SK-N-SH (cell line): ENCODE measurements around the gene CRTC1. TPM values are rescaled to one million over a fixed set of nuclear protein-coding genes. Genes with fewer than 3 reads are reported as not detected.

Experiments used
- CTCF ChIA-PET: fragments of 300-600, 350-600 bp; formaldehyde crosslinking; extraction: SDS; loops from one replicate; lab custom pipeline; 2021; lab: Yijun Ruan, JAX
- POLR2A ChIA-PET: fragments of 350-600 bp; sonication (Branson Sonifier 250); formaldehyde crosslinking; extraction: SDS; loops from one replicate; lab custom pipeline; 2020; ENCODE audit warnings: antibody characterized with exemption, inconsistent platforms; lab: Yijun Ruan, JAX
- DNase-seq: peaks from one replicate; pipeline ENCODE4 v3.0.0; 2012
- H2AFZ ChIP-seq: fragments of 200-600 bp; sonication (generic); 2 replicates; pipeline ENCODE4 v1.8.1; 2016; ENCODE audit warnings: antibody characterized with exemption, mild to moderate bottlenecking, low read depth
- H3F3A ChIP-seq: fragments of 200-600 bp; sonication (generic); replicated peaks from 2 replicates; pipeline ENCODE3; 2016; ENCODE audit warnings: antibody characterized with exemption, mild to moderate bottlenecking; ENCODE audit not compliant: insufficient read depth
- H3K27ac ChIP-seq, 2 experiments: fragments of 200-500 bp in 1 of 2; fragments of 200-600 bp in 1 of 2; sonication (Bioruptor generic) in 1 of 2; sonication (generic), shearing (Covaris generic) in 1 of 2; 2 replicates each; pipeline versions ENCODE4 v1.5.1 to v1.6.1; 2014 to 2016; ENCODE audit warnings: low read depth in 2 of 2, inconsistent platforms in 1 of 2, low read length in 1 of 2, mild to moderate bottlenecking in 1 of 2, mixed read lengths in 1 of 2
- H3K27me3 ChIP-seq: fragments of 200-600 bp; sonication (generic), shearing (Covaris generic); 2 replicates; pipeline ENCODE4 v1.6.1; 2016; ENCODE audit warnings: mixed run types; ENCODE audit not compliant: insufficient read depth
- H3K36me3 ChIP-seq, 2 experiments: fragments of 200-500 bp in 1 of 2; fragments of 200-600 bp in 1 of 2; sonication (Bioruptor generic) in 1 of 2; sonication (generic) in 1 of 2; replicated peaks in 1 of 2; 2 replicates each; pipeline versions ENCODE3 to v1.5.1; 2014 to 2016; ENCODE audit warnings: low read length in 1 of 2, mild to moderate bottlenecking in 1 of 2; ENCODE audit not compliant: insufficient read depth in 2 of 2, control insufficient read depth in 1 of 2
- H3K4me1 ChIP-seq, 2 experiments: fragments of 200-500 bp in 1 of 2; fragments of 200-600 bp in 1 of 2; sonication (Bioruptor generic) in 1 of 2; sonication (generic), shearing (Covaris generic) in 1 of 2; 2 replicates each; pipeline versions ENCODE4 v1.5.1 to v1.6.1; 2014 to 2016; ENCODE audit warnings: low read depth in 1 of 2, low read length in 1 of 2, mixed run types in 1 of 2; ENCODE audit not compliant: insufficient read depth in 2 of 2, control insufficient read depth in 1 of 2
- H3K4me2 ChIP-seq: fragments of 200-600 bp; sonication (generic), shearing (Covaris generic); 2 replicates; pipeline ENCODE4 v1.6.1; 2017; ENCODE audit warnings: mixed run types
- H3K4me3 ChIP-seq, 2 experiments: fragments of 200-500 bp in 1 of 2; fragments of 200-600 bp in 1 of 2; sonication (Bioruptor generic) in 1 of 2; sonication (generic), shearing (Covaris generic) in 1 of 2; 2 replicates each; pipeline versions ENCODE4 v1.5.1 to v1.8.1; 2014 to 2016; ENCODE audit warnings: low read depth in 2 of 2, inconsistent platforms in 1 of 2, low read length in 1 of 2, mild to moderate bottlenecking in 1 of 2, mixed read lengths in 1 of 2, moderate library complexity in 1 of 2
- H3K79me2 ChIP-seq: fragments of 200-600 bp; sonication (generic); 2 replicates; pipeline ENCODE4 v1.8.1; 2017; ENCODE audit warnings: mild to moderate bottlenecking; ENCODE audit not compliant: insufficient read depth
- H3K9ac ChIP-seq: fragments of 200-600 bp; sonication (generic); 2 replicates; pipeline ENCODE4 v1.6.1; 2017; ENCODE audit warnings: mixed run types
- H3K9me2 ChIP-seq: fragments of 200-600 bp; sonication (generic); 2 replicates; pipeline ENCODE4 v1.6.1; 2017; ENCODE audit warnings: mixed run types
- H3K9me3 ChIP-seq: fragments of 200-600 bp; sonication (generic); 2 replicates; pipeline ENCODE4 v1.6.1; 2017; ENCODE audit warnings: mixed run types, mild to moderate bottlenecking, moderate library complexity
- H4K20me1 ChIP-seq: fragments of 200-600 bp; sonication (generic); 2 replicates; pipeline ENCODE4 v1.6.1; 2017; ENCODE audit warnings: mild to moderate bottlenecking, mixed run types; ENCODE audit not compliant: insufficient read depth
- ELF1 ChIP-seq: IDR thresholded peaks from 2 replicates; pipeline ENCODE4 v1.4.0; 2012
- FOSL2 ChIP-seq: IDR thresholded peaks from 2 replicates; pipeline ENCODE4 v1.4.0; 2012; ENCODE audit warnings: low read depth, mild to moderate bottlenecking, moderate library complexity, borderline replicate concordance
- FOXJ3 ChIP-seq: sonication (generic); formaldehyde crosslinking; IDR thresholded peaks from 2 replicates; pipeline ENCODE4 v1.5.1; 2020; ENCODE audit warnings: mild to moderate bottlenecking, missing genetic modification reagents
- FOXM1 ChIP-seq: IDR thresholded peaks from 2 replicates; pipeline ENCODE4 v1.4.0; 2012; ENCODE audit warnings: low read depth, mild to moderate bottlenecking
- GABPA ChIP-seq: IDR thresholded peaks from 2 replicates; pipeline ENCODE4 v1.4.0; 2012; ENCODE audit warnings: low read depth, mild to moderate bottlenecking
- GATA2 ChIP-seq: sonication (generic); formaldehyde crosslinking; IDR thresholded peaks from 2 replicates; pipeline ENCODE4 v1.5.0; 2020; ENCODE audit warnings: mild to moderate bottlenecking, missing genetic modification reagents
- NRF1 ChIP-seq: IDR thresholded peaks from 2 replicates; pipeline ENCODE4 v1.6.1; 2012; ENCODE audit warnings: low read depth, mild to moderate bottlenecking, low read length
- PBX3 ChIP-seq: IDR thresholded peaks from 2 replicates; pipeline ENCODE4; 2012
- RAD21 ChIP-seq: IDR thresholded peaks from 2 replicates; pipeline ENCODE4 v1.6.1; 2012; ENCODE audit warnings: mild to moderate bottlenecking, low read length
- REST ChIP-seq: IDR thresholded peaks from 2 replicates; pipeline ENCODE4 v1.6.1; 2012; ENCODE audit warnings: mild to moderate bottlenecking, low read depth, low read length, moderate library complexity
- RFX5 ChIP-seq: IDR thresholded peaks from 2 replicates; pipeline ENCODE4 v1.6.1; 2012; ENCODE audit warnings: mild to moderate bottlenecking, improper control_type of control experiment, low read length
- TAF1 ChIP-seq: IDR thresholded peaks from 2 replicates; pipeline ENCODE4 v1.6.1; 2012; ENCODE audit warnings: low read depth, mild to moderate bottlenecking, low read length, moderate library complexity, borderline replicate concordance
- USF1 ChIP-seq: IDR thresholded peaks from 2 replicates; pipeline ENCODE4 v1.4.0; 2012; ENCODE audit warnings: low read depth, borderline replicate concordance
- USF2 ChIP-seq: fragments of 150-350 bp; IDR thresholded peaks from 2 replicates; pipeline ENCODE4 v1.6.1; 2017; ENCODE audit warnings: antibody characterized with exemption, low read length, low read depth, borderline replicate concordance
- ZBTB33 ChIP-seq: IDR thresholded peaks from 2 replicates; pipeline ENCODE4 v1.4.0; 2012; ENCODE audit warnings: low read depth, borderline replicate concordance
- WGBS: methylation state at CpG from one replicate; pipeline ENCODE4 v1.1.6; 2017; ENCODE audit warnings: low lambda C conversion rate; 5-methylcytosine and 5-hydroxymethylcytosine counted together
- polyA plus RNA-seq, 3 experiments: library from polyadenylated mRNA; depleted of rRNA; stranded (reverse); fragments of >200 nt; gene quantifications; 2 replicates each; pipeline ENCODE4 v1.2.3, GENCODE V29; 2012

CRTC1 gene
- polyA plus RNA-seq, 1 of the 3 experiments (the other 2 are of a cell fraction), result 5.0 TPM

- Histone ChIP-seq H3K9ac (no peak overlapping the region), H3K79me2 (no peaks in the 10 kb centered on the region), H4K20me1 (no peaks in the 10 kb centered on the region), H3K27me3 (no peaks in the 10 kb centered on the region), H3K4me3 (no peak overlapping the region), H3K9me2 (no peaks in the 10 kb centered on the region), H2AFZ (no peak overlapping the region), H3K4me1 (peaks cover 0 to 26% of the 10 kb centered on the region in 2 experiments; a peak in 2 of 4 replicates), H3K36me3 (peaks cover 0 to 17% of the 10 kb centered on the region in 2 experiments), H3K9me3 (no peaks in the 10 kb centered on the region), H3F3A (no peaks in the 10 kb centered on the region), H3K27ac (no peak overlapping the region), H3K4me2 (no peak overlapping the region)
- POLR2A ChIA-PET, result interaction anchor here (0.6 kb wide), 1 partner anchor 114 kb away, joined by 3 read pairs; no protein-coding TSS in a partner anchor
- CTCF ChIA-PET, result interaction anchor here (0.8 to 3.1 kb wide), 6 partner anchors 11 to 221 kb away, joined by 3 to 8 read pairs (median 5); partner anchors contain the start of gene TMEM59L
- TF ChIP-seq FOXM1, result no peak
- TF ChIP-seq FOXJ3, result no peak
- TF ChIP-seq PBX3, result no peak
- no peak for TF ChIP-seq REST
- TF ChIP-seq GATA2 (CRISPR knock-in tag), result no peak
- no peak for TF ChIP-seq RFX5
- no peak for TF ChIP-seq RAD21
- no peak for TF ChIP-seq NRF1
- DNase-seq, result no peak
- WGBS, result 96% methylated on average over 18 of the region's 24 CpGs
Measured at GRCh38 chr19:18672044-18672451, 11.4 kb upstream of the CRTC1 start.

GRCh38 chr19:18672606-18673337 lies 10.7 kb upstream of the CRTC1 start:
- H3K9me2 ChIP-seq, result no peaks in the 10 kb centered on the region
- H3K79me2 ChIP-seq, result no peaks in the 10 kb centered on the region
- H3K4me2 ChIP-seq, result no peak overlapping the region
- no peaks in the 10 kb centered on the region for H3K27me3 ChIP-seq
- CTCF ChIA-PET, result interaction anchor here (0.8 to 3.1 kb wide), 6 partner anchors 12 to 222 kb away, joined by 3 to 8 read pairs (median 4); partner anchors contain the start of gene TMEM59L
- WGBS, result 80% methylated on average over 13 of the region's 13 CpGs
- H3K4me1 ChIP-seq, result peaks cover 6 to 26% of the 10 kb centered on the region in 2 experiments; a peak in 3 of 4 replicates
- no peak overlapping the region for H3K4me3 ChIP-seq
- no peak overlapping the region for H2AFZ ChIP-seq
- H3F3A ChIP-seq, result peaks cover 2% of the 10 kb centered on the region
- POLR2A ChIA-PET, result interaction anchor here (0.6 kb wide), 1 partner anchor 751 kb away, joined by 3 read pairs; no protein-coding TSS in a partner anchor
- no peaks in the 10 kb centered on the region for H3K9me3 ChIP-seq
- no peak overlapping the region for H3K27ac ChIP-seq
- no peak for DNase-seq
- H4K20me1 ChIP-seq, result no peaks in the 10 kb centered on the region
- H3K36me3 ChIP-seq, result peaks cover 0 to 14% of the 10 kb centered on the region in 2 experiments
- H3K9ac ChIP-seq, result no peak overlapping the region
- TF ChIP-seq TAF1 (no peak), FOSL2 (no peak), ZBTB33 (no peak), USF1 (no peak), USF2 (no peak), GABPA (no peak), ELF1 (no peak)
